K562 (cell line): ENCODE measurements around the gene PURA. TPM values are rescaled to one million over a fixed set of nuclear protein-coding genes. Genes with fewer than 3 reads are reported as not detected.
A peak's percentile ranks its signal among the peaks of the same experiment; 100 is the strongest.

Source experiments
- E2F8 ChIP-seq: fragments of 450-650 bp; IDR thresholded peaks from 2 replicates; pipeline ENCODE4 v1.7.1; 2018; ENCODE audit warnings: mild to moderate bottlenecking, low read depth; ENCODE audit not compliant: partially characterized antibody
- ERF ChIP-seq: fragments of 450-650 bp; formaldehyde crosslinking; IDR thresholded peaks from 2 replicates; pipeline ENCODE4 v1.4.0; 2020; ENCODE audit warnings: mild to moderate bottlenecking, mixed read lengths
- FOSL1 ChIP-seq: fragments of 200-800 bp; sonication (Bioruptor generic); conservative IDR thresholded peaks from 2 replicates; pipeline ENCODE4 v1.6.1; 2016; ENCODE audit warnings: missing genetic modification characterization, missing compliant biosample characterization
- FOXP1 ChIP-seq: sonication (generic); formaldehyde crosslinking; IDR thresholded peaks from 2 replicates; pipeline ENCODE4 v1.8.0; 2022; ENCODE audit warnings: mild to moderate bottlenecking, missing genetic modification reagents
- HCFC1 ChIP-seq: IDR thresholded peaks from 2 replicates; pipeline ENCODE4 v1.6.1; 2012; ENCODE audit warnings: low read depth, low read length, improper control_type of control experiment
- HDGF ChIP-seq: fragments of 450-650 bp; IDR thresholded peaks from 2 replicates; pipeline ENCODE4 v1.6.1; 2016
- HINFP ChIP-seq: fragments of 450-650 bp; conservative IDR thresholded peaks from 2 replicates; pipeline ENCODE4 v1.6.1; 2016; ENCODE audit warnings: missing genetic modification characterization, low read depth, mild to moderate bottlenecking, control low read depth, missing compliant biosample characterization
- NCOA1 ChIP-seq: fragments of 450-650 bp; IDR thresholded peaks from 2 replicates; pipeline ENCODE4 v1.6.1; 2016; ENCODE audit warnings: low read depth
- NFXL1 ChIP-seq: fragments of 450-650 bp; formaldehyde crosslinking; IDR thresholded peaks from 2 replicates; pipeline ENCODE4 v1.4.0; 2021; ENCODE audit warnings: mild to moderate bottlenecking
- NR2C2 ChIP-seq, 2 experiments: fragments of 200-800 bp in 1 of 2; sonication (Bioruptor generic) in 1 of 2; sonication (generic) in 1 of 2; formaldehyde crosslinking in 1 of 2; IDR thresholded peaks; 2 replicates each; pipeline versions ENCODE4 v1.6.1 to v1.8.0; 2016 to 2022; ENCODE audit warnings: mild to moderate bottlenecking in 1 of 2, missing compliant biosample characterization in 1 of 2, missing genetic modification characterization in 1 of 2, missing genetic modification reagents in 1 of 2
- PML ChIP-seq: IDR thresholded peaks from 2 replicates; pipeline ENCODE4 v1.6.1; 2012; ENCODE audit warnings: low read length, inconsistent platforms
- POLR2A ChIP-seq: fragments of 450-650 bp; conservative IDR thresholded peaks from 2 replicates; pipeline ENCODE4 v1.6.1; 2016
- PTRF ChIP-seq: fragments of 450-650 bp; IDR thresholded peaks from 2 replicates; pipeline ENCODE4 v1.6.1; 2016; ENCODE audit warnings: mild to moderate bottlenecking, missing genetic modification characterization, missing compliant biosample characterization
- RAD51 ChIP-seq: fragments of 450-650 bp; IDR thresholded peaks from 2 replicates; pipeline ENCODE4 v1.7.1; 2016; ENCODE audit warnings: low read depth, mild to moderate bottlenecking, borderline replicate concordance
- RFX7 ChIP-seq: fragments of 250-450 bp; sonication (Bioruptor Pico); IDR thresholded peaks from 2 replicates; pipeline ENCODE4 v1.5.1; 2021; ENCODE audit warnings: mild to moderate bottlenecking
- SNIP1 ChIP-seq: fragments of 450-650 bp; IDR thresholded peaks from 2 replicates; pipeline ENCODE4 v1.7.1; 2017; ENCODE audit warnings: low read depth, mild to moderate bottlenecking
- TARDBP ChIP-seq: fragments of 450-650 bp; IDR thresholded peaks from 2 replicates; pipeline ENCODE4 v1.6.1; 2016
- VEZF1 ChIP-seq: fragments of 200-800 bp; sonication (Bioruptor generic); IDR thresholded peaks from 2 replicates; pipeline ENCODE4 v1.6.1; 2017; ENCODE audit warnings: missing genetic modification characterization, missing compliant biosample characterization
- ZNF212 ChIP-seq: fragments of 450-650 bp; formaldehyde crosslinking; IDR thresholded peaks from 2 replicates; pipeline ENCODE4 v1.4.0; 2020; ENCODE audit warnings: mild to moderate bottlenecking
- ZNF324 ChIP-seq: fragments of 250-450 bp; sonication (Bioruptor Pico); IDR thresholded peaks from 2 replicates; pipeline ENCODE4 v1.4.0; 2020; ENCODE audit warnings: mild to moderate bottlenecking
- ZNF589 ChIP-seq: fragments of 200-800 bp; sonication (Bioruptor generic); IDR thresholded peaks from 2 replicates; pipeline ENCODE4 v1.6.1; 2016; ENCODE audit warnings: low read depth, missing genetic modification characterization, missing compliant biosample characterization
- ZNF77 ChIP-seq: fragments of 250-450 bp; sonication (Bioruptor Pico); IDR thresholded peaks from 2 replicates; pipeline ENCODE4 v1.5.0; 2020
- ZSCAN29 ChIP-seq: fragments of 450-650 bp; IDR thresholded peaks from 2 replicates; pipeline ENCODE4 v1.6.1; 2017
- polyA plus RNA-seq, 8 experiments: library from polyadenylated mRNA; depleted of rRNA in 4 of 8; stranded (reverse) in 5 of 8; unstranded in 3 of 8; fragments of >200 nt; fragmentation: Nextera tagmentation in 2 of 8; fragmentation: Illumina TruSeq in 1 of 8; extraction: Ambion mirVana in 2 of 8; extraction: Trizol in 1 of 8; gene quantifications; 2 replicates each; pipeline versions ENCODE4 v1.2.1 to v1.2.3, GENCODE V29; 2011 to 2014; ENCODE audit warnings: inconsistent platforms in 1 of 8, missing spikeins in 1 of 8
- total RNA-seq, 7 experiments: library from RNA; depleted of rRNA in 6 of 7; stranded (reverse); fragments of >200 nt in 6 of 7; fragmentation: Illumina TruSeq in 2 of 7; extraction: Trizol in 2 of 7; gene quantifications; 2 replicates each; pipeline versions ENCODE4 v1.2.1 to v1.2.3, GENCODE V29; 2011 to 2021; ENCODE audit warnings: low replicate concordance in 1 of 7
- TF ChIP-seq, protein P1 (sequence below): sonication (generic); formaldehyde crosslinking; IDR thresholded peaks from 2 replicates; pipeline ENCODE4 v1.8.0; 2022; ENCODE audit warnings: mild to moderate bottlenecking, low read depth, missing genetic modification reagents

Gene PURA
- total and polyA plus RNA-seq, 9 of the 15 experiments (the other 6 are each of a cell fraction or from before 2014, with no cell fraction given) = 3.2 to 11.1 (median 5.4) TPM

GRCh38 chr5:140107312-140108092, 6.4 kb upstream of the PURA start (continued):
- TF ChIP-seq NCOA1 = no peak; the same call in 1 of the 2 replicates
- TF ChIP-seq, protein P1, sequence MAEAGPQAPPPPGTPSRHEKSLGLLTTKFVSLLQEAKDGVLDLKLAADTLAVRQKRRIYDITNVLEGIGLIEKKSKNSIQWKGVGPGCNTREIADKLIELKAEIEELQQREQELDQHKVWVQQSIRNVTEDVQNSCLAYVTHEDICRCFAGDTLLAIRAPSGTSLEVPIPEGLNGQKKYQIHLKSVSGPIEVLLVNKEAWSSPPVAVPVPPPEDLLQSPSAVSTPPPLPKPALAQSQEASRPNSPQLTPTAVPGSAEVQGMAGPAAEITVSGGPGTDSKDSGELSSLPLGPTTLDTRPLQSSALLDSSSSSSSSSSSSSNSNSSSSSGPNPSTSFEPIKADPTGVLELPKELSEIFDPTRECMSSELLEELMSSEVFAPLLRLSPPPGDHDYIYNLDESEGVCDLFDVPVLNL (CRISPR knock-in tag) = no peak
- TF ChIP-seq HDGF = no peak
- TF ChIP-seq NFXL1 (CRISPR knock-in tag) = no peak
- TF ChIP-seq ZNF212 (CRISPR knock-in tag) = no peak
- TF ChIP-seq POLR2A = peak; percentile 90
- TF ChIP-seq ZNF324 = no peak
- TF ChIP-seq SNIP1 = no peak
- no peak for TF ChIP-seq E2F8
- TF ChIP-seq NR2C2 (CRISPR knock-in tag; IDR thresholded peaks at IDR 0.05) = peak; percentile 77; the same call in 1 of the 2 replicates
- peak; percentile 96 for TF ChIP-seq NR2C2 (tag; IDR thresholded peaks at IDR 0.05)
- no peak for TF ChIP-seq ZSCAN29
- TF ChIP-seq FOSL1 (tag) = peak; percentile 55
- no peak for TF ChIP-seq RFX7 (CRISPR knock-in tag)
- 0 out of 2 replicates have a peak, but pooled peaks have one; percentile 48 for TF ChIP-seq ERF (CRISPR knock-in tag)
- TF ChIP-seq ZNF589 (CRISPR knock-in tag) = peak; percentile 33; the same call in 1 of the 2 replicates
- TF ChIP-seq HINFP = no peak
- TF ChIP-seq VEZF1 (CRISPR knock-in tag) = peak; percentile 92
- peak; percentile 46; the same call in 1 of the 2 replicates for TF ChIP-seq FOXP1 (CRISPR knock-in tag)
- no peak; the same call in 1 of the 2 replicates for TF ChIP-seq PML
- TF ChIP-seq PTRF (tag) = no peak
- no peak for TF ChIP-seq ZNF77
- peak; percentile 45 for TF ChIP-seq HCFC1
- no peak for TF ChIP-seq RAD51
- TF ChIP-seq TARDBP = peak; percentile 89
